A549 treated with ZK216348 at 1 μM for 4 hours (cell line): ENCODE data around the gene FZD1. TPM values are rescaled to one million over a fixed set of nuclear protein-coding genes. Genes with fewer than 3 reads are reported as not detected.

Source experiments
- total RNA-seq: library from RNA; stranded (reverse); fragments of 200-300 nt; extraction: Qiagen RNA extraction; gene quantifications from 5 replicates; pipeline ENCODE4 v1.2.3, GENCODE V29; 2022; ENCODE audit warnings: low read depth

The FZD1 gene
- 1.9 to 2.6 TPM (median 2.5 TPM) in 5 replicates for total RNA-seq

DNA sequence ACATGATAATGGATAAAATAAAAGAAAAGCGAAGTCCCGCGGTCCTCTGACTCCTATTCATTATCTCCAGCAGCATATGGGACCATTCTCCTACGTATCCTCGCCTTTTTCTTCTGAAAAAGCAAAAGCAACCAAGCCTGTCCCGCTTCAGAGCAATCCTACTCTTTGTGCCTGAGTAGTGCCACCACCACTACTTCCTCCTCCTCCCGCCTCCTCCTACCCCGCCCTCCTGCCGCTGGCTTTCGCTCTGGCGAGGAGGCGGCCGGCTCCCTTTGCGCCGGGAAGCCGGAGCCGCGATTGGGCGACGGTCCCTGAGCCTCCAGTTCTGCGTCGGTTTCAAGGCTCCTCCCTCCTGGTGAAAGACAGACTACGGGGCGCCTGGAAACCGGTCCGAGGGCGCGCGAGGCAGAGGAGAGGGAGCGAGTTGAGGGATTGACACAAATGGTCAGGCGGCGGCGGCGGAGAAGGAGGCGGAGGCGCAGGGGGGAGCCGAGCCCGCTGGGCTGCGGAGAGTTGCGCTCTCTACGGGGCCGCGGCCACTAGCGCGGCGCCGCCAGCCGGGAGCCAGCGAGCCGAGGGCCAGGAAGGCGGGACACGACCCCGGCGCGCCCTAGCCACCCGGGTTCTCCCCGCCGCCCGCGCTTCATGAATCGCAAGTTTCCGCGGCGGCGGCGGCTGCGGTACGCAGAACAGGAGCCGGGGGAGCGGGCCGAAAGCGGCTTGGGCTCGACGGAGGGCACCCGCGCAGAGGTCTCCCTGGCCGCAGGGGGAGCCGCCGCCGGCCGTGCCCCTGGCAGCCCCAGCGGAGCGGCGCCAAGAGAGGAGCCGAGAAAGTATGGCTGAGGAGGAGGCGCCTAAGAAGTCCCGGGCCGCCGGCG lies at the start of gene FZD1:
Gene FZD1 (plus strand): TSS at position 388 of the 878 bp plus-strand sequence. CDS start 448 bp downstream, at position 836.

